ENCODE measurements around the gene TSPAN13. TPM values are rescaled to one million over a fixed set of nuclear protein-coding genes. Genes with fewer than 3 reads are reported as not detected.

TSPAN13 gene
- total RNA-seq, 1 experiment from 2014 or later = 208 TPM

DNA sequence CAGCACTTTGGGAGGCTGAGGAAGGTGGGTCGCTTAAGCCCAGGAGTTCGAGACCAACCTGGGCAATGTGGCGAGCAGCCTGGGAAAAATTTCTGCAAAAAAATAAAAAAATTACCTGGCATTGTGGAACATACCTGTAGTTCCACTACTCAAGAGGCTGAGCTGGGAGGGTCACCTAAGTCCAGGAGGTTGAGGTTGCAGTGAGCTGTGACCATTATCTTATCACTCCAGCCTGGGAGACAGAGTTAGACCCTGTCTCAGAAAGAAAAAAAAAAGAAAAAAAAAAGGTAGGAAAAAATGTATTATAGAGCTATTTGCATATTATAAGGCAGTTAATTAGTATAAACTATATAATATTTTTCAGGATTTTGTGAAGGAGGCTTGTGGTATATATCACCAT is 11.0 kb upstream of the TSPAN13 start:
- Histone ChIP-seq H3K4me3 (ENCODE audit: low read depth, low read length) (no peak overlapping the region), H3K9me3 (no peaks in the 10 kb centered on the region), H3K27me3 (replicated peaks; ENCODE audit: control insufficient read depth, insufficient read depth, low read length) (no peaks in the 10 kb centered on the region), H3K4me1 (peaks cover 64% of the 10 kb centered on the region), H3K36me3 (ENCODE audit: control insufficient read depth, insufficient read depth, low read length) (no peaks in the 10 kb centered on the region)
- no peak for DNase-seq
- Mint-ChIP-seq H3K27me3 (ENCODE audit: insufficient read depth, unreplicated experiment) (no peaks in the 10 kb centered on the region), H3K4me1 (ENCODE audit: low read depth, unreplicated experiment) (peaks cover 32% of the 10 kb centered on the region), H3K27ac (ENCODE audit: unreplicated experiment) (no peak overlapping the region), H3K9me3 (ENCODE audit: unreplicated experiment) (no peaks in the 10 kb centered on the region), H3K4me3 (ENCODE audit: unreplicated experiment) (no peak overlapping the region), H3K36me3 (ENCODE audit: insufficient read depth, unreplicated experiment) (peaks cover 4% of the 10 kb centered on the region)
- intact Hi-C loops (cut with micrococcal nuclease; ENCODE audit: unreplicated experiment) = no loop called here
- no TSS peak for BruUV-seq (replicated peaks)
- TF ChIP-seq, protein P1, sequence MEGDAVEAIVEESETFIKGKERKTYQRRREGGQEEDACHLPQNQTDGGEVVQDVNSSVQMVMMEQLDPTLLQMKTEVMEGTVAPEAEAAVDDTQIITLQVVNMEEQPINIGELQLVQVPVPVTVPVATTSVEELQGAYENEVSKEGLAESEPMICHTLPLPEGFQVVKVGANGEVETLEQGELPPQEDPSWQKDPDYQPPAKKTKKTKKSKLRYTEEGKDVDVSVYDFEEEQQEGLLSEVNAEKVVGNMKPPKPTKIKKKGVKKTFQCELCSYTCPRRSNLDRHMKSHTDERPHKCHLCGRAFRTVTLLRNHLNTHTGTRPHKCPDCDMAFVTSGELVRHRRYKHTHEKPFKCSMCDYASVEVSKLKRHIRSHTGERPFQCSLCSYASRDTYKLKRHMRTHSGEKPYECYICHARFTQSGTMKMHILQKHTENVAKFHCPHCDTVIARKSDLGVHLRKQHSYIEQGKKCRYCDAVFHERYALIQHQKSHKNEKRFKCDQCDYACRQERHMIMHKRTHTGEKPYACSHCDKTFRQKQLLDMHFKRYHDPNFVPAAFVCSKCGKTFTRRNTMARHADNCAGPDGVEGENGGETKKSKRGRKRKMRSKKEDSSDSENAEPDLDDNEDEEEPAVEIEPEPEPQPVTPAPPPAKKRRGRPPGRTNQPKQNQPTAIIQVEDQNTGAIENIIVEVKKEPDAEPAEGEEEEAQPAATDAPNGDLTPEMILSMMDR (IDR thresholded peaks at IDR 0.05; ENCODE audit: insufficient read depth in 1 of 2, low read depth in 1 of 2, low read length in 1 of 2, severe bottlenecking in 1 of 2, unreplicated experiment in 1 of 2) = no peak
- ChIA-PET CTCF (no interaction called here), POLR2A (no interaction called here)

- no peak for DNase-seq
- Mint-ChIP-seq H3K36me3 (ENCODE audit: insufficient read depth, unreplicated experiment) (peaks cover 4% of the 10 kb centered on the region), H3K4me3 (ENCODE audit: unreplicated experiment) (no peak overlapping the region), H3K27ac (ENCODE audit: unreplicated experiment) (no peak overlapping the region), H3K9me3 (ENCODE audit: unreplicated experiment) (no peaks in the 10 kb centered on the region), H3K27me3 (ENCODE audit: insufficient read depth, unreplicated experiment) (no peaks in the 10 kb centered on the region), H3K4me1 (ENCODE audit: low read depth, unreplicated experiment) (peaks cover 26% of the 10 kb centered on the region)
- no peaks in the 10 kb centered on the region for H3K27me3 ChIP-seq (replicated peaks; ENCODE audit: control insufficient read depth, insufficient read depth, low read length)
- POLR2A ChIA-PET = no interaction called here
- peaks cover 57% of the 10 kb centered on the region for H3K4me1 ChIP-seq
- H3K36me3 ChIP-seq (ENCODE audit: control insufficient read depth, insufficient read depth, low read length) = no peaks in the 10 kb centered on the region
- intact Hi-C loops (cut with micrococcal nuclease; ENCODE audit: unreplicated experiment) = no loop called here
- H3K4me3 ChIP-seq (ENCODE audit: low read depth, low read length) = no peak overlapping the region
- CTCF ChIA-PET = no interaction called here
- TF ChIP-seq, protein P1 (IDR thresholded peaks at IDR 0.05; ENCODE audit: insufficient read depth in 1 of 2, low read depth in 1 of 2, low read length in 1 of 2, severe bottlenecking in 1 of 2, unreplicated experiment in 1 of 2) = no peak
- no TSS peak for BruUV-seq (replicated peaks)
- H3K9me3 ChIP-seq = no peaks in the 10 kb centered on the region
These were observed 10.3 kb upstream of the TSPAN13 start for GRCh38 chr7:16743236-16743635.

- H3K27me3 ChIP-seq (replicated peaks; ENCODE audit: control insufficient read depth, insufficient read depth, low read length) = no peaks in the 10 kb centered on the region
- H3K4me1 ChIP-seq = peaks cover 43% of the 10 kb centered on the region
- H3K9me3 Mint-ChIP-seq (ENCODE audit: unreplicated experiment) = no peaks in the 10 kb centered on the region
- no peaks in the 10 kb centered on the region for H3K27me3 Mint-ChIP-seq (ENCODE audit: insufficient read depth, unreplicated experiment)
- CTCF ChIA-PET = no interaction called here
- TF ChIP-seq, protein P1 (IDR thresholded peaks at IDR 0.05; ENCODE audit: insufficient read depth in 1 of 2, low read depth in 1 of 2, low read length in 1 of 2, severe bottlenecking in 1 of 2, unreplicated experiment in 1 of 2) = no peak
- no peaks in the 10 kb centered on the region for H3K36me3 ChIP-seq (ENCODE audit: control insufficient read depth, insufficient read depth, low read length)
- POLR2A ChIA-PET = no interaction called here
- no peak for DNase-seq
- no peaks in the 10 kb centered on the region for H3K9me3 ChIP-seq
- H3K4me3 ChIP-seq (ENCODE audit: low read depth, low read length) = no peak overlapping the region
- H3K4me1 Mint-ChIP-seq (ENCODE audit: low read depth, unreplicated experiment) = peaks cover 19% of the 10 kb centered on the region
- no peak overlapping the region for H3K4me3 Mint-ChIP-seq (ENCODE audit: unreplicated experiment)
- no TSS peak for BruUV-seq (replicated peaks)
- intact Hi-C loops (cut with micrococcal nuclease; ENCODE audit: unreplicated experiment) = no loop called here
- H3K27ac Mint-ChIP-seq (ENCODE audit: unreplicated experiment) = no peak overlapping the region
- H3K36me3 Mint-ChIP-seq (ENCODE audit: insufficient read depth, unreplicated experiment) = peaks cover 4% of the 10 kb centered on the region
These were observed 8.9 kb upstream of the TSPAN13 start for GRCh38 chr7:16744518-16745250.
